HCEC 1CT (cell line): Measurements from ENCODE around the gene NOSTRIN.
A peak's percentile ranks its signal among the peaks of the same experiment; 100 is the strongest.

ENCODE experiments used
- DNase-seq: peaks from one replicate; pipeline ENCODE4 v3.0.0-alpha.2; 2017

The NOSTRIN gene

GRCh38 chr2:168890006-168890782, 87.8 kb downstream of the NOSTRIN start, which contains the start of gene SPC25:
Gene SPC25 (minus strand): TSS chr2:168890430. CDS start chr2:168889519, 911 bp downstream.
- DNase-seq: peak; percentile 92

- no peak for DNase-seq
Observed at GRCh38 chr2:168892327-168892726, 89.9 kb downstream of the NOSTRIN start.

- no peak for DNase-seq
Observed at GRCh38 chr2:168894101-168894500, 91.7 kb downstream of the NOSTRIN start.

GRCh38 chr2:168894720-168895119, 92.3 kb downstream of the NOSTRIN start:
- DNase-seq: no peak

GRCh38 chr2:168895771-168896170, 93.3 kb downstream of the NOSTRIN start:
- DNase-seq: no peak

GRCh38 chr2:168896783-168897182, 94.3 kb downstream of the NOSTRIN start:
- no peak for DNase-seq

GRCh38 chr2:168897449-168897848, 95.0 kb downstream of the NOSTRIN start:
- DNase-seq: no peak

- DNase-seq: no peak
Observed at GRCh38 chr2:168901003-168901402, 98.6 kb downstream of the NOSTRIN start, which contains the start of gene G6PC2. Gene G6PC2 (plus strand): TSS chr2:168901291. CDS start chr2:168901332, 41 bp downstream.

- DNase-seq: no peak
Observed at GRCh38 chr2:168903888-168904287, 101.5 kb downstream of the NOSTRIN start.

GRCh38 chr2:168904358-168904757, 101.9 kb downstream of the NOSTRIN start:
- DNase-seq: no peak

GRCh38 chr2:168907940-168908662, 105.7 kb downstream of the NOSTRIN start:
- DNase-seq: no peak

- no peak for DNase-seq
Observed at GRCh38 chr2:168910330-168910729, 107.9 kb downstream of the NOSTRIN start.

GRCh38 chr2:168912466-168912865, 110.0 kb downstream of the NOSTRIN start:
- no peak for DNase-seq

- no peak for DNase-seq
Observed at GRCh38 chr2:168912901-168913369, 110.5 kb downstream of the NOSTRIN start.

GRCh38 chr2:168913495-168913894, 111.1 kb downstream of the NOSTRIN start:
- DNase-seq: no peak
